GM18873 (cell line): ENCODE data around the gene DAZAP1.

ENCODE experiments used
- ATAC-seq: cut with Tn5 transposase; IDR thresholded peaks from one replicate; pipeline ENCODE4 v1.9.1; 2021; ENCODE audit warnings: mild to moderate bottlenecking, moderate library complexity, moderate number of reproducible peaks; ENCODE audit not compliant: unreplicated experiment, low FRiP score

DAZAP1 gene

GRCh38 chr19:1407528-1408299, at the start of gene DAZAP1:
Gene DAZAP1, plus strand, starts transcription at chr19:1407586. Its CDS starts 188 bp downstream, at chr19:1407774.
- no peak for ATAC-seq

- no peak for ATAC-seq
These were observed 47.1 kb upstream of the DAZAP1 start for GRCh38 chr19:1360126-1360817.

DNA sequence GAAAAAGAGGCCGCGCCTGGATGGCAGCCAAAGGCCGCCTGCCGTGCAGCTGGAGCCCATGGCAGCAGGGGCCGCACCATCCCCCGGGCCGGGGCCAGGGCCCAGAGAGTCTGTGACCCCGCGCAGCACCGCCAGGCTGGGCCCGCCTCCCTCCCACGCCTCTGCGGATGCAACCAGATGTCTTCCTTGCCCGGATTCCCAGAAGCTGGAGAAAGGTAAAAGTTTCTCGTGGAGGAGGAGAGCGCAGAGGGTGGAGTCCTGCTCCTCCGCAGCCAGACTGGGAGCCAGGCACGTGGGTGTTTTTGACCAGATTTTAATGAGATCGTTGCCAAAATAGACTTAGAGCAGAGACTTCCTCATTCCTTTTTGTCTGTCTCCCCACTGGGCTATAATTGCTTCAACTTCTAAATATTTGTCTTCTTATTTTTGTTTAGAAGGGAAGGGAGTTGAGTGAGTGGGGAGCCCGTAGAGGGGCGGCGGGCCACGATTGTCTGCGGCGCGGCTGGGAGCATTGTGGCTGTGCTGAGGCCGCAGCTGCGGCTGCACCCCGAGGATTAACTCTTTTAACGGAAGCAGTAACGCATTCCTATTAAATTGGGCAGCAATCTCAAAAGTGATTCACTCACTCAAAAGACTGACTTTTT, 46.4 kb upstream of the DAZAP1 start:
- no peak for ATAC-seq

DNA sequence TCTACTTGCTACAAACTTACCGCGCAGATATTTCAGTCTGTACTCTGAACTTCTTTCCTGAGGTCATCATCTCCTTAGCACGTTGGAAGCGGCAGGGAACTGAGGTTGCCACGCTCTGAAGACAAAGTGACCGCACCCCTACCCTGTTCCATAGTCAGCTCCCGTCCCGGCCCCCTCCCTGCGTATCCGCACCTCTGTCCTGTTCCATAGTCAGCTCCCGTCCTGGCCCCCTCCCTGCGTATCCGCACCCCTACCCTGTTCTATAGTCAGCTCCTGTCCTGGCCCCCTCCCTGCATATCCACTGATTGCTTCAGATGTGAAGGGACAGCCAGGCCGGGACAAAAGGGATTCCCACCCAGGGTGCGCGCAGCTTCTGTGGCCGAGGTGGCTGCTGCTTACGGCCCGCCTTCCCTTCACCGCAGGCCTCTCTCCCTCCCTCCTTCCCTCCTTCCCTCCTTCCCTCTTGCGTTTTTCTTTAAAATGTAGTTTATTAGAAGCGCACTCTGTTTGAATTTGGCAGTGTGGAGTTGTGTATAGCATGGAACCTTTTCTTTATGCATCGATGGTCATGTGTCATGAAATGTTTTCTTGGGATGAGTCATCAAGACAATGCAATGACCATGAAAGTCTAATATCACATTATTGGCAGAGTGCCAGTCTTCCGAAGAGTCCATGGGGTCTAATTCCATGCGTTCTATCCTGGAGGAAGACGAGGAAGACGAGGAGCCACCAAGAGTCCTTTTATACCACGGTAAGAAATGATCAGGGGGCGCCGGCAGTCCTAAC, 45.6 kb upstream of the DAZAP1 start:
- no peak for ATAC-seq

GRCh38 chr19:1362387-1363257, 44.8 kb upstream of the DAZAP1 start:
- ATAC-seq: no peak

DNA sequence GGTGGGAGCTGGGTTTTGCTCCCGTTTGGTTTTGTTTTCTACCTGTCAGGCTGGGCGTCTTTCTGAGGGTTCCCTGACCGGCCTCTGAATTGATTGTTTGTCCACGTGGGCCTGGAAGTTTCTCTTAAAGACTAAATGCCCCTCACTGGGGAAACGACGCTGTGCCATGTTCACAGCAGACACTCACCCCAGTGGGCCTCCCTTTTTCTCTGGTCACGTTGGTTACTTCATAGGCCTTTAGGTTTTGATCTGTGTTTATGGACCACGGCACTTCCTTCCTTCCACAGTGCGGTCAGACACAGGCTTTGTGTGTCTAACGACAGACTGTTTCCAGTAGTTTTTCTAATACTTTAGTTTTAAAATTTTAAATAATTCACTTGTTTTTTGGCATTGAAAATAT, 43.8 kb upstream of the DAZAP1 start:
- no peak for ATAC-seq

DNA sequence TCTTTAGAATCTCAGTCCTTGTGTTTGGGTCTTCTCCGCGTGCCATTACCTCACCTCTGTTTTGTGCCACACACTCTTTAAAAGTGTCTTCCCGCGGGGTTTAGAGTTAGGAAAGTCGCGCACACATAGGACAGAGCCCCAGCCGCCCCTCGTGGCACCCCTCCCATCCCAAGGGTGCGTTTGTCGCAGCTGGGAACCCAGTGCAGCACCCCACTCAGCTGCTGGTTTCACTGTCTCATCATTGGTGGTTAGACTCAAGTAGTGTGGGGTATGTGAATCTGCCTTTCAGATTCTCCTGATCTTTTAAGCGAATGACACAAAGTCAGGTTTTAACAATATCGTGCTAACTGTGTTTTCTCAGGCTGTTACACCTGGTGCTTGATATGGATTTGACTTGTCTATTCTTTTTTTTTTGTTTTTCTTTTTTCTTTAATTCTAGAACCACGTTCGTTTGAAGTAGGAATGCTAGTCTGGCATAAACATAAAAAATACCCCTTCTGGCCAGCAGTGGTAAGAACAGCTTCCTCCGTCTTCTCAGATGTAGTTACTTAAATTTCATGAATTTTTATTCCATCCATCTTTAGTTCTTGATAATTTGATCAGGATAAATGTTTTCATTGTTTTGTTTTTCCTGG, 43.2 kb upstream of the DAZAP1 start:
- ATAC-seq: no peak

- ATAC-seq: no peak
These were observed 41.8 kb upstream of the DAZAP1 start for GRCh38 chr19:1365319-1366269.

DNA sequence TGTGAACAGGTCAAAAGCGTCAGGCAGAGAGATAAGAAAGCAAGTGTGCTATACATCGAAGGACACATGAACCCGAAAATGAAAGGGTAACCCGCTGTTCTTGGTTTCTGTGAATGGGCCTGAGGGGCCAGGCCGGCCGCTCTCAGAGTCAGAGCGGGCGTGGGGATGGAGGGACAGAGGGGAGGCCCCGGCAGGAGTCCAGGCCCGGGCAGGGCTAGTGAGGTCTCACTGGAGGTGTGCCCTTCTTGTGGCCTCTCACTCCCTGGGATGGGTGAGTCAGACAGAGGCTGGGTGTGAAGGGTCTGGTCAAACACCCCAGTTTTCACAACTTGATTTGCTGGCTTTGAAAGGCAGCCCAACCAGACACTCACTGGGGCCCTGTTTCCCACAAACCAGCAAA, 41.1 kb upstream of the DAZAP1 start:
- ATAC-seq: no peak

DNA sequence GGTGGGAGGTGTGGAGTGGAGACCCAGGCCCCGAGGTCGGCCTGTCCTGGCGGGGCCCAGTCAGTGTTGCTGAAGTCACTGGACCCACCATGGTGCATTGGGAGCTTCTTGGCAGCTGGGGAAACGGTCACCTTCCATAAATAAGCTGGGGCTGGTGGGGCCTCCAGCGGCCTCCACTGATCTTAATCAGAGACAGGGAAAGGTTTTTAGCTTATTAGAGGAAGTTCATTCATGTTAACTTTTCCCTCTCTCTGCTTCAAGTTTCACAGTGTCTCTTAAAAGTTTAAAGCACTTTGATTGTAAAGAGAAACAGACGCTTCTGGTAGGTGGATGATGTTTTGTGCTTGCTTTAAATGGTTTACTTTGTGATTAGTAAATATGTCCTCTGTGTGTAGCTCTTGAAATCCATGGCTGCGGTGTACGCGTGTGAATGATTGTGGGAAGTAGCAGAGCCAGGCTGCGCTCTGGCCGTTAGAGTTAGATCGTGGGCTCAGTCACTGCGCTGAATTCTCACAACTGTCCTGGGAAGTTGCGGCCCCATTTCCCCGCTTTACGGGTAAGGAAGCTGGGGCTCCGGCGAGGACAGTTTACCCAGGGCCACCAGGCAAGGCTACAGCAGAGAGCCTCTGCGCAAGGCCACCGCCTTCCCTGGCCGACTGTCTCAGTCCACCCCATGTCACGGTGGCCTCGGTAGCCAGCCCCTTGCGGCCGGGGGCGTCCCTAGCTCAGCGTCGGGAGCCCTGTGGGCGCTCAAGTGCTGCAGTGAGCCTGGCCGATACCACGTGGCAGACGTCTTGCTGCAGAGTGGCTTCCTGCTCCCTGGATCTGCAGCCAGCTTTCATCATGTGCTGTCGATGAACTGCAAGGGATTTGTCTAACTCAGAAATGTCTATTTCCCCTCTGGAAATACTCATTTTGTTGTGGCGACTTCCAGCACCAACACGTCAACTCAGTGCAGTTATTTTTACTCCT, 40.2 kb upstream of the DAZAP1 start:
- ATAC-seq: no peak

- ATAC-seq: no peak
These were observed 38.1 kb upstream of the DAZAP1 start for GRCh38 chr19:1369214-1369805.

DNA sequence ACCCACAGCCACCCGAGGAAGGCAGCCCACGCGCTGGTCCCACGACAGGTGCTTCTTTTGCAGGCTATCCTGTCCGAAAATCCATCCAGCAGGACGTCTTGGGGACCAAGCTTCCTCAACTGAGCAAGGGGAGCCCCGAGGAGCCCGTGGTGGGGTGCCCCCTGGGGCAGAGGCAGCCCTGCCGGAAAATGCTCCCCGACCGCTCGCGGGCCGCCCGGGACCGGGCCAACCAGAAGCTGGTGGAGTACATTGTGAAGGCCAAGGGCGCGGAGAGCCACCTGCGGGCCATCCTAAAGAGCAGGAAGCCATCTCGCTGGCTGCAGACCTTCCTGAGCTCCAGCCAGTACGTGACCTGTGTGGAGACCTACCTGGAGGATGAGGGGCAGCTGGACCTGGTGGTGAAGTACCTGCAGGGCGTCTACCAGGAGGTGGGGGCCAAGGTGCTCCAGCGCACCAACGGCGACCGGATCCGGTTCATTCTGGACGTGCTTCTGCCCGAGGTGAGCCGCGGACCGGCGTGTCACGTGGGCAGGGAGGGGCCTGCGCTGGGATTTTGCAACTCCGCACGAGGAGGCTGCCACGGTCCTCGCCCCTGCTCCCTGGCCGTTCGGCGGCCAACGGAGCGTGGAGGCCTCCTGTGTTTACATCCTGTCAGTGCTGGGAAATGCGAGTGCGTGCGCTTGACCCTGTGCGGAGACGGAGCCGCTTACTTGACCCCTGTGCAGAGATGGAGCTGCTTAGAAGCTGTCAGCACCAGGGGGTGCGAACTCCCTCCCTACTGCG, 36.6 kb upstream of the DAZAP1 start:
- no peak for ATAC-seq

GRCh38 chr19:1373042-1373533, 34.3 kb upstream of the DAZAP1 start:
- no peak for ATAC-seq

DNA sequence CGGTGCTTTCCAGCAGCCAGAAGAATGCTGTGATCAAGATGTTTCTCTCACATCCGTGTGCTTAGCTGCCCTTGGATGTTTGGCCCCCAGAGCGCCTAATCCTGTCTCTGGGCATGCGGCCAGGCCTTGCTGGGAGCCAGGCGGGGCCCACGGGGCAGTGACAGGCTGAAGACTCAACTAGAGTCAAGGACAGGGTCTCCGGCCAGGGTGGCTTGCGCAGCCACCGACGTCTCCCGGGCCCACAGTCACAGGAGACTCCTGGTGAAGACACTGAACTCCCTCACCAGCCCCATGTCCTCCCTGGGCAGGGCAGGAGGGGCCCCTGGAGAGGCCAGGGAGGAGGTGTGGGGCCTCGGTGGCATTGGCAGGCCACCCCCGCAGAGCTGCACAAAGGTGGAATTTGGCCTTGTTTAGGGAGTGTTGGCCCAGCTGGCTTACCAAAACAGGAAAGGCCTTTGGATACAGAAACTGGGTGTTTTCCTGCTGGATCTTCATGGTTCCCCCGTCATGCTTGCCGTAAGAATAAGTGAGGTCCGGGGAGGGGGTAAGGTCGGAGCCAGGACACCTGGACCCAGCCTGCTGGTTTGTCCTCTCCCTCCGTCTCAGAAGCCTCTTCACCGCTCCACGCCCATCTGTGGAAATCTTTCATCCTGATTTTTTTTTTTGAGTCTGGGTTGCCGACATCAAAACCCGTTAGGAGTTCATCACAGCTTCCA, 33.7 kb upstream of the DAZAP1 start:
- ATAC-seq: no peak

GRCh38 chr19:1374250-1374577, 33.2 kb upstream of the DAZAP1 start:
- no peak for ATAC-seq
